Measurements from ENCODE around the gene BMPR1A.

DNA sequence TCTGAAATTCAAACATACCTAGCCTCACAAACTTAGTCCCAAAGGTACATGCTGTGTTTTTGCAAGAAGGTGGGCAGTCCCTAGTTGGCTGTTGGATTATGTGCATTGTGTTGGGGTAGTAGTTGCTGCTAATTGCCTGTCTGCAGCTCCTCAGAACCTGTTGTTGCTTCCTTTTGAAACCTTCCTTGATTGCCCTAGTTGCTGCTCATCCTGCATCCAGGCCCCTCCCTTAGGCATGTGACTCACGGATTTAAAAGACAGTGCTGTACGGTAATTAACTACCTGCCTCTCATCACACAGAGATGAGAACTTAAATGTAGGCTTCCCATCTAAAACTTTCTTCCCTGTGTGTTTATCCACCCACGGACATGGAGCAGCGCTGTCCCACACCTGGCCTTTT, 67.7 kb downstream of the BMPR1A start:
- no peak for TF ChIP-seq POLR2A (IDR thresholded peaks at IDR 0.05)
- TF ChIP-seq, protein P1, sequence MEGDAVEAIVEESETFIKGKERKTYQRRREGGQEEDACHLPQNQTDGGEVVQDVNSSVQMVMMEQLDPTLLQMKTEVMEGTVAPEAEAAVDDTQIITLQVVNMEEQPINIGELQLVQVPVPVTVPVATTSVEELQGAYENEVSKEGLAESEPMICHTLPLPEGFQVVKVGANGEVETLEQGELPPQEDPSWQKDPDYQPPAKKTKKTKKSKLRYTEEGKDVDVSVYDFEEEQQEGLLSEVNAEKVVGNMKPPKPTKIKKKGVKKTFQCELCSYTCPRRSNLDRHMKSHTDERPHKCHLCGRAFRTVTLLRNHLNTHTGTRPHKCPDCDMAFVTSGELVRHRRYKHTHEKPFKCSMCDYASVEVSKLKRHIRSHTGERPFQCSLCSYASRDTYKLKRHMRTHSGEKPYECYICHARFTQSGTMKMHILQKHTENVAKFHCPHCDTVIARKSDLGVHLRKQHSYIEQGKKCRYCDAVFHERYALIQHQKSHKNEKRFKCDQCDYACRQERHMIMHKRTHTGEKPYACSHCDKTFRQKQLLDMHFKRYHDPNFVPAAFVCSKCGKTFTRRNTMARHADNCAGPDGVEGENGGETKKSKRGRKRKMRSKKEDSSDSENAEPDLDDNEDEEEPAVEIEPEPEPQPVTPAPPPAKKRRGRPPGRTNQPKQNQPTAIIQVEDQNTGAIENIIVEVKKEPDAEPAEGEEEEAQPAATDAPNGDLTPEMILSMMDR (IDR thresholded peaks at IDR 0.05) = no peak
